ENCODE results near the gene WFS1.
A peak's percentile ranks its signal among the peaks of the same experiment; 100 is the strongest.

WFS1 gene

GRCh38 chr4:6326312-6327060 lies 56.8 kb downstream of the WFS1 start:
- Histone ChIP-seq H3K9me3 (ENCODE audit: severe bottlenecking) (no peaks in the 10 kb centered on the region), H3K27ac (ENCODE audit: poor library complexity, severe bottlenecking) (no peak overlapping the region), H3K36me3 (ENCODE audit: low read depth) (no peaks in the 10 kb centered on the region), H3K4me1 (ENCODE audit: insufficient read depth, poor library complexity, severe bottlenecking) (no peaks in the 10 kb centered on the region), H3K27me3 (ENCODE audit: insufficient read depth, poor library complexity, severe bottlenecking) (no peaks in the 10 kb centered on the region), H3K4me3 (ENCODE audit: severe bottlenecking) (no peak overlapping the region)
- ATAC-seq (ENCODE audit: low read depth) (no peak), DNase-seq (ENCODE audit: low spot score) (no peak)
- TF ChIP-seq, protein P1, sequence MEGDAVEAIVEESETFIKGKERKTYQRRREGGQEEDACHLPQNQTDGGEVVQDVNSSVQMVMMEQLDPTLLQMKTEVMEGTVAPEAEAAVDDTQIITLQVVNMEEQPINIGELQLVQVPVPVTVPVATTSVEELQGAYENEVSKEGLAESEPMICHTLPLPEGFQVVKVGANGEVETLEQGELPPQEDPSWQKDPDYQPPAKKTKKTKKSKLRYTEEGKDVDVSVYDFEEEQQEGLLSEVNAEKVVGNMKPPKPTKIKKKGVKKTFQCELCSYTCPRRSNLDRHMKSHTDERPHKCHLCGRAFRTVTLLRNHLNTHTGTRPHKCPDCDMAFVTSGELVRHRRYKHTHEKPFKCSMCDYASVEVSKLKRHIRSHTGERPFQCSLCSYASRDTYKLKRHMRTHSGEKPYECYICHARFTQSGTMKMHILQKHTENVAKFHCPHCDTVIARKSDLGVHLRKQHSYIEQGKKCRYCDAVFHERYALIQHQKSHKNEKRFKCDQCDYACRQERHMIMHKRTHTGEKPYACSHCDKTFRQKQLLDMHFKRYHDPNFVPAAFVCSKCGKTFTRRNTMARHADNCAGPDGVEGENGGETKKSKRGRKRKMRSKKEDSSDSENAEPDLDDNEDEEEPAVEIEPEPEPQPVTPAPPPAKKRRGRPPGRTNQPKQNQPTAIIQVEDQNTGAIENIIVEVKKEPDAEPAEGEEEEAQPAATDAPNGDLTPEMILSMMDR (IDR thresholded peaks at IDR 0.05; ENCODE audit: poor library complexity, severe bottlenecking): no peak

GRCh38 chr4:6327220-6327917 lies 57.7 kb downstream of the WFS1 start:
- Histone ChIP-seq H3K36me3 (ENCODE audit: low read depth) (no peaks in the 10 kb centered on the region), H3K9me3 (ENCODE audit: severe bottlenecking) (no peaks in the 10 kb centered on the region), H3K27me3 (ENCODE audit: insufficient read depth, poor library complexity, severe bottlenecking) (no peaks in the 10 kb centered on the region), H3K4me1 (ENCODE audit: insufficient read depth, poor library complexity, severe bottlenecking) (no peaks in the 10 kb centered on the region), H3K4me3 (ENCODE audit: severe bottlenecking) (no peak overlapping the region), H3K27ac (ENCODE audit: poor library complexity, severe bottlenecking) (no peak overlapping the region)
- TF ChIP-seq, protein P1 (IDR thresholded peaks at IDR 0.05; ENCODE audit: poor library complexity, severe bottlenecking): peak; percentile 77
- ATAC-seq (ENCODE audit: low read depth): peak; percentile 78
- DNase-seq (ENCODE audit: low spot score): no peak

DNA sequence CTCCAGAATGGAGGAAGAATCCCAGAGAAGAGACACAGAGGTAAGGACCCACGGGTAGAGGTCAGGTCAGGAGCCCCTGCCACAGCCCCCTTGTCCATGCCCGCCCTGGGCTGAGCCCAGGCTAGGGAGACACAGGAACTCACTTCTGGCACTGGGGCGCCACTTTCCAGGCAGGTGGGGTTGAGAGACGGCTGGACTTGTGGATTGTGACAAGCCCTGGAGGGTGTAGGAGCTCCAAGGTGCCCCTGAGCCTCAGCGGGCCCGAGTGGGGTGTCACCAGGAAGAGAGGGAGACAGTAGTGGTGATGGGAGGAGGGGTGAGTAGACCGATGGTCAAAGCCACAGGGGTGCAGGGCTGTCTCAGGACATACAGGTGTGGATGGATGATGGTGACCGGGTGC lies 58.9 kb downstream of the WFS1 start:
- no peak for DNase-seq (ENCODE audit: low spot score)
- no peaks in the 10 kb centered on the region for H3K9me3 ChIP-seq (ENCODE audit: severe bottlenecking)
- H3K4me1 ChIP-seq (ENCODE audit: insufficient read depth, poor library complexity, severe bottlenecking): no peaks in the 10 kb centered on the region

GRCh38 chr4:6329478-6330383 lies 60.1 kb downstream of the WFS1 start:
- ATAC-seq (ENCODE audit: low read depth): no peak

More for the DNA sequence above, 58.9 kb downstream of the WFS1 start:
- H3K4me3 ChIP-seq (ENCODE audit: severe bottlenecking): no peak overlapping the region
- no peaks in the 10 kb centered on the region for H3K36me3 ChIP-seq (ENCODE audit: low read depth)
- no peak for ATAC-seq (ENCODE audit: low read depth)
- TF ChIP-seq, protein P1 (IDR thresholded peaks at IDR 0.05; ENCODE audit: poor library complexity, severe bottlenecking): no peak
- no peaks in the 10 kb centered on the region for H3K27me3 ChIP-seq (ENCODE audit: insufficient read depth, poor library complexity, severe bottlenecking)
- H3K27ac ChIP-seq (ENCODE audit: poor library complexity, severe bottlenecking): no peak overlapping the region

More at GRCh38 chr4:6329478-6330383, 60.1 kb downstream of the WFS1 start:
- no peaks in the 10 kb centered on the region for H3K4me1 ChIP-seq (ENCODE audit: insufficient read depth, poor library complexity, severe bottlenecking)
- no peaks in the 10 kb centered on the region for H3K27me3 ChIP-seq (ENCODE audit: insufficient read depth, poor library complexity, severe bottlenecking)
- H3K9me3 ChIP-seq (ENCODE audit: severe bottlenecking): no peaks in the 10 kb centered on the region
- no peaks in the 10 kb centered on the region for H3K36me3 ChIP-seq (ENCODE audit: low read depth)
- H3K27ac ChIP-seq (ENCODE audit: poor library complexity, severe bottlenecking): no peak overlapping the region
- DNase-seq (ENCODE audit: low spot score): no peak
- TF ChIP-seq, protein P1 (IDR thresholded peaks at IDR 0.05; ENCODE audit: poor library complexity, severe bottlenecking): no peak
- H3K4me3 ChIP-seq (ENCODE audit: severe bottlenecking): no peak overlapping the region

Measured in RWPE2 (cell line).